Measurements from ENCODE around the gene MX2.

DNA sequence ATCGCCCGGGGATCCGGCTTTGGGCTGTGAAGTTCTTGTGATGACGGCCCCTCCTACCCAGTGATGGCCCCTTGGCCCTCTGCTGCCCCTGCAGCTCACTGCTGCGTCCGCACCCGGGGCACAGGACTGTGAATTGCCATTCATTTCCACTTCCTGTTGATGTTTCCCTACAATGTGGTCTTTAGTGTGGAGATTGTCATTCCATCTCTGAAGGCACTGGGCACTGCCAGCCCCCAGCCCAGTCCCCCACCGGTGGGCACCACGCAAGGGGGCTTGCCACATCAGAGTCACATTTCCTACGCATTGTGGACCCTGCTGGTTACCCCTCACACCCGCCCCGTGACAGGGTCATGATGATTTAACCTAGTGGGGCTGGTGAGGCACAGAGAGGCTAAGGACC, 2.5 kb upstream of the MX2 start:
- TF ChIP-seq, protein P1, sequence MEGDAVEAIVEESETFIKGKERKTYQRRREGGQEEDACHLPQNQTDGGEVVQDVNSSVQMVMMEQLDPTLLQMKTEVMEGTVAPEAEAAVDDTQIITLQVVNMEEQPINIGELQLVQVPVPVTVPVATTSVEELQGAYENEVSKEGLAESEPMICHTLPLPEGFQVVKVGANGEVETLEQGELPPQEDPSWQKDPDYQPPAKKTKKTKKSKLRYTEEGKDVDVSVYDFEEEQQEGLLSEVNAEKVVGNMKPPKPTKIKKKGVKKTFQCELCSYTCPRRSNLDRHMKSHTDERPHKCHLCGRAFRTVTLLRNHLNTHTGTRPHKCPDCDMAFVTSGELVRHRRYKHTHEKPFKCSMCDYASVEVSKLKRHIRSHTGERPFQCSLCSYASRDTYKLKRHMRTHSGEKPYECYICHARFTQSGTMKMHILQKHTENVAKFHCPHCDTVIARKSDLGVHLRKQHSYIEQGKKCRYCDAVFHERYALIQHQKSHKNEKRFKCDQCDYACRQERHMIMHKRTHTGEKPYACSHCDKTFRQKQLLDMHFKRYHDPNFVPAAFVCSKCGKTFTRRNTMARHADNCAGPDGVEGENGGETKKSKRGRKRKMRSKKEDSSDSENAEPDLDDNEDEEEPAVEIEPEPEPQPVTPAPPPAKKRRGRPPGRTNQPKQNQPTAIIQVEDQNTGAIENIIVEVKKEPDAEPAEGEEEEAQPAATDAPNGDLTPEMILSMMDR (IDR thresholded peaks at IDR 0.05) = no peak
- TF ChIP-seq POLR2A (IDR thresholded peaks at IDR 0.05) = no peak
